GM23338 (cell line): ENCODE results near the gene CTXN1. TPM values are rescaled to one million over a fixed set of nuclear protein-coding genes. Genes with fewer than 3 reads are reported as not detected.

Experiments used
- ATAC-seq: fragments of 200-7000 bp; cut with Tn5 transposase; 3 replicates; pipeline ENCODE4 v1.9.1; 2020
- DNase-seq: peaks from one replicate; pipeline ENCODE4 v3.0.0-alpha.2; 2015; ENCODE audit warnings: low spot score
- H2AFZ ChIP-seq: fragments of 200-600 bp; sonication (generic); 2 replicates; pipeline ENCODE4 v1.8.0; 2016; ENCODE audit warnings: antibody characterized with exemption, mild to moderate bottlenecking, moderate library complexity
- H3F3A ChIP-seq: fragments of 200-600 bp; sonication (generic); replicated peaks from 2 replicates; pipeline ENCODE4 v1.8.0; 2017; ENCODE audit warnings: antibody characterized with exemption, mixed run types, low read depth
- H3K27ac ChIP-seq: fragments of 200-600 bp; sonication (generic); 2 replicates; pipeline ENCODE4 v1.6.1; 2016; ENCODE audit warnings: low read depth
- H3K27me3 ChIP-seq: fragments of 200-600 bp; sonication (generic); 2 replicates; pipeline ENCODE4 v1.8.0; 2016; ENCODE audit warnings: mild to moderate bottlenecking, mixed run types, moderate library complexity; ENCODE audit not compliant: insufficient read depth
- H3K36me3 ChIP-seq: fragments of 200-600 bp; sonication (generic); 2 replicates; pipeline ENCODE4 v1.8.0; 2016; ENCODE audit warnings: mild to moderate bottlenecking; ENCODE audit not compliant: insufficient read depth
- H3K4me1 ChIP-seq: fragments of 200-600 bp; sonication (generic); 2 replicates; pipeline ENCODE4 v1.8.0; 2016; ENCODE audit warnings: mild to moderate bottlenecking, moderate library complexity; ENCODE audit not compliant: insufficient read depth
- H3K4me2 ChIP-seq: fragments of 200-600 bp; sonication (generic); 2 replicates; pipeline ENCODE4 v1.7.1; 2017; ENCODE audit warnings: mixed run types
- H3K4me3 ChIP-seq: fragments of 200-600 bp; sonication (generic); 2 replicates; pipeline ENCODE4 v1.6.1; 2016; ENCODE audit warnings: mixed run types
- H3K79me2 ChIP-seq: fragments of 200-600 bp; sonication (generic); replicated peaks from 2 replicates; pipeline ENCODE4 v1.8.0; 2017; ENCODE audit warnings: mild to moderate bottlenecking; ENCODE audit not compliant: insufficient read depth
- H3K9me2 ChIP-seq: fragments of 200-600 bp; sonication (generic); 2 replicates; pipeline ENCODE4 v1.8.0; 2017; ENCODE audit not compliant: insufficient read depth
- H4K20me1 ChIP-seq: fragments of 200-600 bp; sonication (generic); replicated peaks from 2 replicates; pipeline ENCODE4 v1.8.0; 2017; ENCODE audit warnings: mild to moderate bottlenecking; ENCODE audit not compliant: insufficient read depth
- H3K27ac Mint-ChIP-seq: 2 replicates; pipeline ENCODE4 v1.8.0; 2020; ENCODE audit warnings: inconsistent platforms, mild to moderate bottlenecking, moderate library complexity, mixed read lengths
- H3K27me3 Mint-ChIP-seq: 3 replicates; pipeline ENCODE4 v1.8.0; 2022; ENCODE audit warnings: low read depth, mild to moderate bottlenecking, moderate library complexity, mixed read lengths, inconsistent platforms; ENCODE audit not compliant: insufficient read depth, poor library complexity
- H3K36me3 Mint-ChIP-seq: 3 replicates; pipeline ENCODE4 v1.8.0; 2021; ENCODE audit warnings: low read depth, mild to moderate bottlenecking, inconsistent platforms, moderate library complexity, mixed read lengths
- H3K4me1 Mint-ChIP-seq: 3 replicates; pipeline ENCODE4 v1.8.0; 2020; ENCODE audit warnings: mild to moderate bottlenecking, inconsistent platforms, mixed read lengths
- H3K4me3 Mint-ChIP-seq: 3 replicates; pipeline ENCODE4 v1.8.0; 2021; ENCODE audit warnings: moderate library complexity, mild to moderate bottlenecking, inconsistent platforms, mixed read lengths
- H3K9me3 Mint-ChIP-seq: 3 replicates; pipeline ENCODE4 v1.8.0; 2020; ENCODE audit warnings: moderate library complexity, mild to moderate bottlenecking, inconsistent platforms, mixed read lengths
- CREB1 ChIP-seq: fragments of 250-450 bp; sonication (Bioruptor Pico); IDR thresholded peaks from 2 replicates; pipeline ENCODE4 v1.5.0; 2020; ENCODE audit warnings: low read depth, mild to moderate bottlenecking, moderate library complexity
- ETS1 ChIP-seq: IDR thresholded peaks from 2 replicates; pipeline ENCODE4 v1.6.1; 2016; ENCODE audit warnings: antibody characterized with exemption
- EZH2phosphoT487 ChIP-seq: fragments of 200-600 bp; sonication (generic); IDR thresholded peaks from one replicate; pipeline ENCODE4 v1.8.1; 2018; ENCODE audit warnings: antibody characterized with exemption; ENCODE audit not compliant: unreplicated experiment
- POLR2AphosphoS5 ChIP-seq: IDR thresholded peaks from 2 replicates; pipeline ENCODE4 v1.6.1; 2016; ENCODE audit warnings: antibody characterized with exemption, low read depth
- STAT1 ChIP-seq: IDR thresholded peaks from one replicate; pipeline ENCODE4 v1.6.1; 2016; ENCODE audit warnings: antibody characterized with exemption; ENCODE audit not compliant: unreplicated experiment
- polyA plus RNA-seq: library from polyadenylated mRNA; unstranded; fragments of >200 nt; fragmentation: Nextera tagmentation; extraction: Ambion mirVana; gene quantifications from 2 replicates; pipeline ENCODE4 v1.2.1, GENCODE V29; 2016
- total RNA-seq: library from RNA; depleted of rRNA; stranded (reverse); fragments of >200 nt; shearing (Covaris generic); gene quantifications from 2 replicates; pipeline ENCODE4 v1.2.3, GENCODE V29; 2014
- TF ChIP-seq, protein P1 (sequence below): fragments of 250-450 bp; sonication (Bioruptor Pico); IDR thresholded peaks from 2 replicates; pipeline ENCODE4 v1.5.0; 2020; ENCODE audit warnings: mild to moderate bottlenecking, moderate library complexity

Gene CTXN1
- total and polyA plus RNA-seq, 2 experiments from 2014 or later = 22.5 to 52.4 TPM

DNA sequence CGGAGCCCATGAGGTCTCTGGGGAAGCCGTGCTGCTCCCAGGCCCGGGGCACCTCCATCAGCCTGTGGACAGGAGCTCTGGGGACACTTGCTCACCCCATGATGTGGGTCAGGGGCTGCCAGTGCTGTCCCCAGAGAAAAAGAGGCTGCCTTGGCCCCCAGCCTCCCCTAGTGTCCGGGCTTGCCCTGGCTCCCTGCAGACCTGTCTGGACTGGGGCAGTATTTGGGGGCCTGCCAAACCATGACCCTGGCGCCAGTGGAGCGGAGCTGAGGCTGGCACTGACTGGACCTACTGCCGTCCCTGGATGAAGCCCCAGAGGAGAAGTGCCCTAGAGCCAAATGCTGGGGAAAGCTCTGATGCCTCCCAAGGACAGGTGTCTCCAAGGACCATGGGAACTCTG, 49.1 kb upstream of the CTXN1 start:
- H2AFZ ChIP-seq = no peak overlapping the region
- ATAC-seq (no peak), DNase-seq (no peak)
- H3K79me2 ChIP-seq = peaks cover 8% of the 10 kb centered on the region
- Mint-ChIP-seq H3K9me3 (no peaks in the 10 kb centered on the region), H3K27me3 (peaks cover 20% of the 10 kb centered on the region), H3K4me1 (peaks cover 9% of the 10 kb centered on the region), H3K27ac (no peak overlapping the region), H3K36me3 (peaks cover 60% of the 10 kb centered on the region), H3K4me3 (no peak overlapping the region)
- H3F3A ChIP-seq = peaks cover 27% of the 10 kb centered on the region
- 0 out of 2 replicates have a peak, but pooled peaks cover 9% of the 10 kb centered on the region for H3K36me3 ChIP-seq
- TF ChIP-seq POLR2AphosphoS5 = no peak
- TF ChIP-seq, protein P1, sequence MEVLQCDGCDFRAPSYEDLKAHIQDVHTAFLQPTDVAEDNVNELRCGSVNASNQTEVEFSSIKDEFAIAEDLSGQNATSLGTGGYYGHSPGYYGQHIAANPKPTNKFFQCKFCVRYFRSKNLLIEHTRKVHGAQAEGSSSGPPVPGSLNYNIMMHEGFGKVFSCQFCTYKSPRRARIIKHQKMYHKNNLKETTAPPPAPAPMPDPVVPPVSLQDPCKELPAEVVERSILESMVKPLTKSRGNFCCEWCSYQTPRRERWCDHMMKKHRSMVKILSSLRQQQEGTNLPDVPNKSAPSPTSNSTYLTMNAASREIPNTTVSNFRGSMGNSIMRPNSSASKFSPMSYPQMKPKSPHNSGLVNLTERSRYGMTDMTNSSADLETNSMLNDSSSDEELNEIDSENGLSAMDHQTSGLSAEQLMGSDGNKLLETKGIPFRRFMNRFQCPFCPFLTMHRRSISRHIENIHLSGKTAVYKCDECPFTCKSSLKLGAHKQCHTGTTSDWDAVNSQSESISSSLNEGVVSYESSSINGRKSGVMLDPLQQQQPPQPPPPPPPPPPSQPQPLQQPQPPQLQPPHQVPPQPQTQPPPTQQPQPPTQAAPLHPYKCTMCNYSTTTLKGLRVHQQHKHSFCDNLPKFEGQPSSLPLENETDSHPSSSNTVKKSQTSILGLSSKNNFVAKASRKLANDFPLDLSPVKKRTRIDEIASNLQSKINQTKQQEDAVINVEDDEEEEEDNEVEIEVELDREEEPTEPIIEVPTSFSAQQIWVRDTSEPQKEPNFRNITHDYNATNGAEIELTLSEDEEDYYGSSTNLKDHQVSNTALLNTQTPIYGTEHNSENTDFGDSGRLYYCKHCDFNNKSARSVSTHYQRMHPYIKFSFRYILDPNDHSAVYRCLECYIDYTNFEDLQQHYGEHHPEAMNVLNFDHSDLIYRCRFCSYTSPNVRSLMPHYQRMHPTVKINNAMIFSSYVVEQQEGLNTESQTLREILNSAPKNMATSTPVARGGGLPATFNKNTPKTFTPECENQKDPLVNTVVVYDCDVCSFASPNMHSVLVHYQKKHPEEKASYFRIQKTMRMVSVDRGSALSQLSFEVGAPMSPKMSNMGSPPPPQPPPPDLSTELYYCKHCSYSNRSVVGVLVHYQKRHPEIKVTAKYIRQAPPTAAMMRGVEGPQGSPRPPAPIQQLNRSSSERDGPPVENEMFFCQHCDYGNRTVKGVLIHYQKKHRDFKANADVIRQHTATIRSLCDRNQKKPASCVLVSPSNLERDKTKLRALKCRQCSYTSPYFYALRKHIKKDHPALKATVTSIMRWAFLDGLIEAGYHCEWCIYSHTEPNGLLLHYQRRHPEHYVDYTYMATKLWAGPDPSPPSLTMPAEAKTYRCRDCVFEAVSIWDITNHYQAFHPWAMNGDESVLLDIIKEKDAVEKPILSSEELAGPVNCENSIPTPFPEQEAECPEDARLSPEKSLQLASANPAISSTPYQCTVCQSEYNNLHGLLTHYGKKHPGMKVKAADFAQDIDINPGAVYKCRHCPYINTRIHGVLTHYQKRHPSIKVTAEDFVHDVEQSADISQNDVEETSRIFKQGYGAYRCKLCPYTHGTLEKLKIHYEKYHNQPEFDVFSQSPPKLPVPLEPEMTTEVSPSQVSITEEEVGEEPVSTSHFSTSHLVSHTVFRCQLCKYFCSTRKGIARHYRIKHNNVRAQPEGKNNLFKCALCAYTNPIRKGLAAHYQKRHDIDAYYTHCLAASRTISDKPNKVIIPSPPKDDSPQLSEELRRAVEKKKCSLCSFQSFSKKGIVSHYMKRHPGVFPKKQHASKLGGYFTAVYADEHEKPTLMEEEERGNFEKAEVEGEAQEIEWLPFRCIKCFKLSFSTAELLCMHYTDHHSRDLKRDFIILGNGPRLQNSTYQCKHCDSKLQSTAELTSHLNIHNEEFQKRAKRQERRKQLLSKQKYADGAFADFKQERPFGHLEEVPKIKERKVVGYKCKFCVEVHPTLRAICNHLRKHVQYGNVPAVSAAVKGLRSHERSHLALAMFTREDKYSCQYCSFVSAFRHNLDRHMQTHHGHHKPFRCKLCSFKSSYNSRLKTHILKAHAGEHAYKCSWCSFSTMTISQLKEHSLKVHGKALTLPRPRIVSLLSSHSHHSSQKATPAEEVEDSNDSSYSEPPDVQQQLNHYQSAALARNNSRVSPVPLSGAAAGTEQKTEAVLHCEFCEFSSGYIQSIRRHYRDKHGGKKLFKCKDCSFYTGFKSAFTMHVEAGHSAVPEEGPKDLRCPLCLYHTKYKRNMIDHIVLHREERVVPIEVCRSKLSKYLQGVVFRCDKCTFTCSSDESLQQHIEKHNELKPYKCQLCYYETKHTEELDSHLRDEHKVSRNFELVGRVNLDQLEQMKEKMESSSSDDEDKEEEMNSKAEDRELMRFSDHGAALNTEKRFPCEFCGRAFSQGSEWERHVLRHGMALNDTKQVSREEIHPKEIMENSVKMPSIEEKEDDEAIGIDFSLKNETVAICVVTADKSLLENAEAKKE (CRISPR knock-in tag) = no peak
- TF ChIP-seq STAT1 = no peak
- TF ChIP-seq EZH2phosphoT487 = no peak
- TF ChIP-seq CREB1 = no peak
- TF ChIP-seq ETS1 = no peak
- H3K4me2 ChIP-seq = no peak overlapping the region
- H3K4me1 ChIP-seq = peaks cover 6% of the 10 kb centered on the region; the same call in 1 of the 2 replicates
- H3K27ac ChIP-seq = 0 out of 2 replicates have a peak overlapping the region, but pooled peaks have one; percentile 14
- no peaks in the 10 kb centered on the region for H3K27me3 ChIP-seq
- H3K4me3 ChIP-seq = no peak overlapping the region
- no peaks in the 10 kb centered on the region for H3K9me2 ChIP-seq
- peaks cover 29% of the 10 kb centered on the region for H4K20me1 ChIP-seq
